ENCODE results near the gene ZNF473. TPM values are rescaled to one million over a fixed set of nuclear protein-coding genes. Genes with fewer than 3 reads are reported as not detected.
A peak's percentile ranks its signal among the peaks of the same experiment; 100 is the strongest.

The ZNF473 gene
- total and polyA plus RNA-seq, 2 of the 13 experiments (the other 11 are each of a cell fraction or from before 2014, with no cell fraction given) = 5.8 to 11.9 TPM

DNA sequence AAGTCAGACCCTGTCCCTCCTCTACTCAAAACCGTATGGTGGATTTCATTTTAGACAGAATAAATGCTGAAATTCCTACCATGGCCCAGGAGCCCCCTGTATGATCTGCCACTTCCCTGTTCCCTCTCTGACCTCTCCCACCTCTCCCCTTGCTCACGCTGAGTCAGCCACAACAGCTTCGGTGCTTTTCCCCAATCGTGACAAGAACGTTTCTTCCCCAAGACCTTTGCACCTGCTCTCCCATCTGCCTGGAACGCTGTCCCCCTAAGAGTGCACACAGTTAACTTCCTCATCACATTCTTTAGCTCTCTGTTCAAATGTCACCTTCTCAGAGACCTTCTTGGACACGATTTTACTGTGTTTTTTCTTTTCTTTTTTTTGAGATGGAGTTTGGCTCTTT lies 3.0 kb upstream of the ZNF473 start (continued):
- TF ChIP-seq ZNF354B (CRISPR knock-in tag; IDR thresholded peaks at IDR 0.05) (no peak), CHD2 (IDR thresholded peaks at IDR 0.05; ENCODE audit: low read depth, low read length) (no peak), GFI1 (CRISPR knock-in tag; IDR thresholded peaks at IDR 0.05; ENCODE audit: borderline replicate concordance) (no peak), PHF8 (CRISPR knock-in tag; IDR thresholded peaks at IDR 0.05) (no peak), ZNF431 (CRISPR knock-in tag; IDR thresholded peaks at IDR 0.05; ENCODE audit: borderline replicate concordance, low read depth) (no peak), SALL2 (CRISPR knock-in tag; IDR thresholded peaks at IDR 0.05) (no peak), MED13 (CRISPR knock-in tag; IDR thresholded peaks at IDR 0.05) (no peak), ZFX (CRISPR knock-in tag; IDR thresholded peaks at IDR 0.05; ENCODE audit: low read depth) (no peak), FOXP1 (IDR thresholded peaks at IDR 0.05) (no peak), FOXP1 (CRISPR knock-in tag; IDR thresholded peaks at IDR 0.05) (no peak), RARA (CRISPR knock-in tag; IDR thresholded peaks at IDR 0.05) (0 out of 2 replicates have a peak, but pooled peaks have one; percentile 23), CHCHD3 (CRISPR knock-in tag; IDR thresholded peaks at IDR 0.05) (no peak), CCAR2 (optimal IDR thresholded peaks at IDR 0.05; ENCODE audit: low read depth, low read length) (no peak), IRX3 (CRISPR knock-in tag; IDR thresholded peaks at IDR 0.05; ENCODE audit: borderline replicate concordance, low read depth) (no peak), EP300 (IDR thresholded peaks at IDR 0.05; ENCODE audit: low read depth in 2 of 2, low read length in 2 of 2) (0 out of 4 replicates have a peak, but pooled peaks of 1 of the 2 experiments have one; percentile 9), EP300 (CRISPR knock-in tag; IDR thresholded peaks at IDR 0.05; ENCODE audit: borderline replicate concordance) (no peak), HOXA5 (CRISPR knock-in tag; IDR thresholded peaks at IDR 0.05) (no peak), ETV6 (CRISPR knock-in tag; conservative IDR thresholded peaks at IDR 0.05) (no peak), MZF1 (CRISPR knock-in tag; IDR thresholded peaks at IDR 0.05; ENCODE audit: borderline replicate concordance) (no peak), LCORL (IDR thresholded peaks at IDR 0.05) (no peak), LCORL (CRISPR knock-in tag; IDR thresholded peaks at IDR 0.05) (no peak), POLR2AphosphoS2 (IDR thresholded peaks at IDR 0.05; ENCODE audit: low read depth, low read length) (no peak), ZKSCAN5 (CRISPR knock-in tag; IDR thresholded peaks at IDR 0.05) (no peak), SAP130 (CRISPR knock-in tag; IDR thresholded peaks at IDR 0.05; ENCODE audit: low read depth) (peak; percentile 79), FOXA3 (CRISPR knock-in tag; IDR thresholded peaks at IDR 0.05) (0 out of 2 replicates have a peak, but pooled peaks have one; percentile 1), NCOA1 (CRISPR knock-in tag; IDR thresholded peaks at IDR 0.05) (no peak), ZNF333 (CRISPR knock-in tag; IDR thresholded peaks at IDR 0.05; ENCODE audit: borderline replicate concordance) (no peak), BHLHE40 (IDR thresholded peaks at IDR 0.05; ENCODE audit: low read length) (peak; percentile 43)
- TF ChIP-seq, protein P1, sequence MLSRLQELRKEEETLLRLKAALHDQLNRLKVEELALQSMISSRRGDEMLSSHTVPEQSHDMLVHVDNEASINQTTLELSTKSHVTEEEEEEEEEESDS (CRISPR knock-in tag; IDR thresholded peaks at IDR 0.05; ENCODE audit: borderline replicate concordance) = no peak
- TF ChIP-seq, protein P2, sequence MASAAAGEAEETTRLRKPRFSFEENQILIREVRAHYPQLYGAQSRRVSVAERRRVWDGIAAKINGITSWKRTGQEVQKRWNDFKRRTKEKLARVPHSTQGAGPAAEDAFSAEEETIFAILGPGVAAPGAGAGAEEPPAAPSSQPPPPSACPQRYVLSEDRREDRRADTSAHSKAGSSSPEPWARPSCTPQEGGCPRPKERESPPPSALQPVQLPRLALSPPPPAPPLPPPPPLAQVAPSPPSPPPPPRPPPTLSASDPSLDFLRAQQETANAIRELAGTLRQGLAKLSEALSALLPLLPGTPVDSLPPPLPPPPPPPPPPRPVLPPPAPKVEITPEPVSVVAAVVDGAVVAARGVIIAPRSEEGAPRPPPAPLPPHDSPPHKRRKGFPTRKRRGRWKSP (CRISPR knock-in tag; IDR thresholded peaks at IDR 0.05) = no peak
- TF ChIP-seq, protein P3, sequence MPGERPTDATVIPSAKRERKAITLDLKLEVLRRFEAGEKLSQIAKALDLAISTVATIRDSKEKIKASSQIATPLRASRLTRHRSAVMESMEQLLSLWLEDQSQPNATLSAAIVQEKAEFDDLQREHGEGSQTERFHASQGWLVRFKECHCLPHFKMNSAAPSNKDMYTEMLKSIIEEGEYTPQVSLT (CRISPR knock-in tag; IDR thresholded peaks at IDR 0.05; ENCODE audit: borderline replicate concordance, low read depth) = no peak
- TF ChIP-seq, protein P4, sequence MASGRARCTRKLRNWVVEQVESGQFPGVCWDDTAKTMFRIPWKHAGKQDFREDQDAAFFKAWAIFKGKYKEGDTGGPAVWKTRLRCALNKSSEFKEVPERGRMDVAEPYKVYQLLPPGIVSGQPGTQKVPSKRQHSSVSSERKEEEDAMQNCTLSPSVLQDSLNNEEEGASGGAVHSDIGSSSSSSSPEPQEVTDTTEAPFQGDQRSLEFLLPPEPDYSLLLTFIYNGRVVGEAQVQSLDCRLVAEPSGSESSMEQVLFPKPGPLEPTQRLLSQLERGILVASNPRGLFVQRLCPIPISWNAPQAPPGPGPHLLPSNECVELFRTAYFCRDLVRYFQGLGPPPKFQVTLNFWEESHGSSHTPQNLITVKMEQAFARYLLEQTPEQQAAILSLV (CRISPR knock-in tag; IDR thresholded peaks at IDR 0.05; ENCODE audit: borderline replicate concordance) = no peak
